H1 (cell line): ENCODE measurements around the gene HLA-DRB1. TPM values are rescaled to one million over a fixed set of nuclear protein-coding genes. Genes with fewer than 3 reads are reported as not detected.

Experiments
- CTCF ChIA-PET: fragments of 300-600 bp; sonication (Branson Sonifier 250); formaldehyde crosslinking; loops from one replicate; lab custom pipeline; 2021; ENCODE audit not compliant: partially characterized antibody; lab: Charles Lee
- POLR2A ChIA-PET: fragments of 300-600 bp; sonication (Branson Sonifier 250); formaldehyde crosslinking; loops from one replicate; lab custom pipeline; 2021; ENCODE audit warnings: inconsistent platforms; ENCODE audit not compliant: partially characterized antibody; lab: Charles Lee
- DNase-seq, 2 experiments: peaks; one replicate each; pipeline versions ENCODE4 v3.0.0 to v3.0.0-alpha.2; 2010 to 2022; ENCODE audit warnings: low spot score in 2 of 2, low read depth in 1 of 2, mixed read lengths in 1 of 2
- FAIRE-seq: peaks from 2 replicates; lab custom pipeline; 2011; peaks lifted over from hg19 to GRCh38; lab: Jason Lieb, UNC
- H2AFZ ChIP-seq: 2 replicates; pipeline ENCODE4 v1.8.1; 2012; ENCODE audit warnings: low read length, inconsistent platforms
- H2AK5ac ChIP-seq: 2 replicates; pipeline ENCODE4 v1.6.1; 2013; ENCODE audit warnings: low read depth, low read length
- H2BK120ac ChIP-seq: replicated peaks from 2 replicates; pipeline ENCODE3; 2013; ENCODE audit warnings: low read depth, low read length, inconsistent platforms
- H2BK12ac ChIP-seq: 2 replicates; pipeline ENCODE4 v1.6.1; 2013; ENCODE audit warnings: low read depth, low read length
- H2BK15ac ChIP-seq: 2 replicates; pipeline ENCODE4 v1.6.1; 2013; ENCODE audit warnings: low read length
- H2BK20ac ChIP-seq: 2 replicates; pipeline ENCODE4 v1.6.1; 2013; ENCODE audit warnings: low read length
- H2BK5ac ChIP-seq: 2 replicates; pipeline ENCODE4 v1.6.1; 2013; ENCODE audit warnings: low read depth, low read length
- H3K14ac ChIP-seq: 2 replicates; pipeline ENCODE4 v1.6.1; 2013; ENCODE audit warnings: inconsistent platforms; ENCODE audit not compliant: insufficient read length
- H3K18ac ChIP-seq: 2 replicates; pipeline ENCODE4 v1.6.1; 2013; ENCODE audit warnings: low read length; ENCODE audit errors: extremely low read depth
- H3K23ac ChIP-seq: 2 replicates; pipeline ENCODE4 v1.6.1; 2013; ENCODE audit warnings: inconsistent platforms; ENCODE audit not compliant: insufficient read length
- H3K23me2 ChIP-seq: 2 replicates; pipeline ENCODE4 v1.6.1; 2013; ENCODE audit warnings: low read depth, low read length
- H3K27ac ChIP-seq: 2 replicates; pipeline ENCODE4 v1.6.1; 2011; ENCODE audit warnings: low read depth, low read length, inconsistent platforms
- H3K27me3 ChIP-seq, 4 experiments: replicated peaks in 1 of 4; 1 replicate in 1 of 4; 2 replicates in 3 of 4; pipeline versions ENCODE4 v1.6.1 to v1.8.1; 2011 to 2013; ENCODE audit warnings: low read length in 3 of 4, mild to moderate bottlenecking in 3 of 4, inconsistent platforms in 2 of 4, mixed read lengths in 2 of 4, moderate library complexity in 1 of 4; ENCODE audit not compliant: control insufficient read depth in 3 of 4, insufficient read depth in 3 of 4; ENCODE audit errors: extremely low read depth in 1 of 4
- H3K36me3 ChIP-seq, 4 experiments: 2 replicates each; pipeline versions ENCODE4 v1.6.1 to v1.8.1; 2011 to 2013; ENCODE audit warnings: mild to moderate bottlenecking in 4 of 4, low read length in 3 of 4, moderate library complexity in 2 of 4, control low read depth in 1 of 4, inconsistent platforms in 1 of 4; ENCODE audit not compliant: insufficient read depth in 4 of 4, control insufficient read depth in 2 of 4
- H3K4ac ChIP-seq: replicated peaks from 2 replicates; pipeline ENCODE3; 2013; ENCODE audit warnings: low read length, low read depth, mixed read lengths, inconsistent platforms; ENCODE audit not compliant: insufficient read length
- H3K4me1 ChIP-seq, 4 experiments: replicated peaks in 1 of 4; 1 replicate in 1 of 4; 2 replicates in 3 of 4; pipeline versions ENCODE4 v1.6.1 to v1.8.1; 2011 to 2013; ENCODE audit warnings: low read length in 3 of 4, inconsistent platforms in 2 of 4, mixed read lengths in 1 of 4; ENCODE audit not compliant: insufficient read depth in 4 of 4, control insufficient read depth in 3 of 4
- H3K4me2 ChIP-seq, 2 experiments: 2 replicates each; pipeline versions ENCODE4 v1.6.1 to v1.8.1; 2011 to 2013; ENCODE audit warnings: low read depth in 2 of 2, low read length in 2 of 2, control low read depth in 1 of 2, inconsistent platforms in 1 of 2, mild to moderate bottlenecking in 1 of 2; ENCODE audit not compliant: insufficient read depth in 1 of 2
- H3K4me3 ChIP-seq, 4 experiments: fragments of 200-600, 300-600 bp in 1 of 4; sonication (generic), shearing (Covaris generic), sonication (Bioruptor Twin) in 1 of 4; 2 replicates each; pipeline versions ENCODE4 v1.5.1 to v1.8.1; 2011 to 2016; ENCODE audit warnings: low read length in 4 of 4, low read depth in 3 of 4, control low read depth in 2 of 4, inconsistent platforms in 2 of 4, mild to moderate bottlenecking in 2 of 4, mixed read lengths in 1 of 4, moderate library complexity in 1 of 4; ENCODE audit not compliant: insufficient read depth in 2 of 4; ENCODE audit errors: extremely low read depth in 1 of 4
- H3K56ac ChIP-seq: replicated peaks from 2 replicates; pipeline ENCODE3; 2013; ENCODE audit warnings: low read depth, mild to moderate bottlenecking, mixed read lengths, low read length, inconsistent platforms; ENCODE audit not compliant: insufficient read length
- H3K79me1 ChIP-seq: 2 replicates; pipeline ENCODE4 v1.6.1; 2013; ENCODE audit warnings: low read depth, low read length, control low read depth
- H3K79me2 ChIP-seq, 2 experiments: 2 replicates each; pipeline versions ENCODE4 v1.6.1 to v1.8.1; 2012 to 2013; ENCODE audit warnings: low read length in 2 of 2, mild to moderate bottlenecking in 2 of 2, inconsistent platforms in 1 of 2; ENCODE audit not compliant: insufficient read depth in 2 of 2, control insufficient read depth in 1 of 2
- H3K9ac ChIP-seq, 4 experiments: replicated peaks in 1 of 4; 1 replicate in 1 of 4; 2 replicates in 3 of 4; pipeline versions ENCODE4 v1.6.1 to v1.8.1; 2011 to 2013; ENCODE audit warnings: low read depth in 3 of 4, low read length in 3 of 4, control low read depth in 2 of 4, mild to moderate bottlenecking in 2 of 4, moderate library complexity in 2 of 4, inconsistent platforms in 1 of 4; ENCODE audit errors: extremely low read depth in 1 of 4
- H3K9me3 ChIP-seq, 2 experiments: 2 replicates each; pipeline versions ENCODE4 v1.6.1 to v1.8.1; 2012 to 2013; ENCODE audit warnings: mild to moderate bottlenecking in 2 of 2, moderate library complexity in 2 of 2, control low read depth in 1 of 2, inconsistent platforms in 1 of 2, low read depth in 1 of 2, low read length in 1 of 2, mixed read lengths in 1 of 2; ENCODE audit not compliant: insufficient read depth in 2 of 2
- H4K20me1 ChIP-seq, 2 experiments: replicated peaks in 1 of 2; 2 replicates each; pipeline versions ENCODE3 to v1.8.1; 2011 to 2013; ENCODE audit warnings: inconsistent platforms in 2 of 2, low read length in 2 of 2, mild to moderate bottlenecking in 1 of 2; ENCODE audit not compliant: insufficient read depth in 2 of 2, control insufficient read depth in 1 of 2
- H4K5ac ChIP-seq: 2 replicates; pipeline ENCODE4 v1.6.1; 2013; ENCODE audit warnings: low read length, low read depth, mixed read lengths, inconsistent platforms; ENCODE audit not compliant: insufficient read length
- H4K8ac ChIP-seq: 2 replicates; pipeline ENCODE4 v1.8.0; 2013; ENCODE audit warnings: mild to moderate bottlenecking, moderate library complexity, low read length, inconsistent platforms; ENCODE audit not compliant: insufficient read depth; ENCODE audit errors: extremely low read depth
- H4K91ac ChIP-seq: replicated peaks from 2 replicates; pipeline ENCODE3; 2013; ENCODE audit warnings: low read length, mixed read lengths, inconsistent platforms; ENCODE audit not compliant: insufficient read length
- ASH2L ChIP-seq: fragments of 200-600, 300-600 bp; sonication (generic); IDR thresholded peaks from one replicate; pipeline ENCODE4 v1.7.1; 2017; ENCODE audit warnings: low read length
- BACH1 ChIP-seq: IDR thresholded peaks from 2 replicates; pipeline ENCODE4 v1.6.1; 2012; ENCODE audit warnings: low read length, improper control_type of control experiment
- BCL11A ChIP-seq, 2 experiments: IDR thresholded peaks; one replicate each; pipeline ENCODE4 v1.6.1; 2011; ENCODE audit warnings: low read depth in 2 of 2, low read length in 2 of 2, mild to moderate bottlenecking in 2 of 2
- CBX8 ChIP-seq: fragments of 300-800, 300-1000 bp; sonication (generic); IDR thresholded peaks from 2 replicates; pipeline ENCODE4 v1.7.1; 2016; ENCODE audit warnings: low read depth, low read length, borderline replicate concordance
- CEBPB ChIP-seq: IDR thresholded peaks from 2 replicates; pipeline ENCODE4 v1.6.1; 2012; ENCODE audit warnings: low read depth, low read length
- EGR1 ChIP-seq: IDR thresholded peaks from 2 replicates; pipeline ENCODE4 v1.6.1; 2011; ENCODE audit warnings: low read depth, low read length, borderline replicate concordance
- HDAC6 ChIP-seq: IDR thresholded peaks from one replicate; pipeline ENCODE4 v1.7.1; 2012; ENCODE audit warnings: low read depth, mild to moderate bottlenecking, inconsistent platforms, low read length, moderate library complexity
- JUN ChIP-seq: IDR thresholded peaks from 2 replicates; pipeline ENCODE4 v1.6.1; 2011; ENCODE audit warnings: low read depth, mild to moderate bottlenecking, improper control_type of control experiment, low read length
- KDM1A ChIP-seq: fragments of 200-600, 300-600 bp; sonication (generic); IDR thresholded peaks from 2 replicates; pipeline ENCODE4 v1.7.1; 2016; ENCODE audit warnings: mild to moderate bottlenecking, low read length, borderline replicate concordance
- POU5F1 ChIP-seq: IDR thresholded peaks from 2 replicates; pipeline ENCODE4 v1.6.1; 2011; ENCODE audit warnings: low read depth, mild to moderate bottlenecking, low read length, moderate library complexity
- RAD21 ChIP-seq, 2 experiments: IDR thresholded peaks in 1 of 2; conservative IDR thresholded peaks in 1 of 2; 2 replicates each; pipeline ENCODE4 v1.6.1; 2011; ENCODE audit warnings: low read depth in 2 of 2, low read length in 2 of 2, improper control_type of control experiment in 1 of 2, inconsistent platforms in 1 of 2, mild to moderate bottlenecking in 1 of 2, moderate library complexity in 1 of 2
- SIN3A ChIP-seq, 2 experiments: IDR thresholded peaks in 1 of 2; conservative IDR thresholded peaks in 1 of 2; 2 replicates each; pipeline ENCODE4 v1.6.1; 2011 to 2012; ENCODE audit warnings: low read length in 2 of 2, improper control_type of control experiment in 1 of 2, low read depth in 1 of 2, mild to moderate bottlenecking in 1 of 2
- SIRT6 ChIP-seq: IDR thresholded peaks from one replicate; pipeline ENCODE4 v1.7.1; 2012; ENCODE audit warnings: low read length, inconsistent platforms
- WGBS, 2 experiments: shearing (Covaris generic) in 1 of 2; methylation state at CpG; one replicate each; pipeline versions ENCODE4 v1.1.6 to v1.1.7; 2013 to 2015; ENCODE audit warnings: low lambda C conversion rate in 2 of 2, mixed read lengths in 2 of 2, inconsistent platforms in 1 of 2, low coverage in 1 of 2, missing lambda C conversion rate in 1 of 2; ENCODE audit not compliant: insufficient replicate concordance in 2 of 2, insufficient coverage in 1 of 2, insufficient read length in 1 of 2; ENCODE audit errors: extremely low coverage in 1 of 2, missing lambda C conversion rate in 1 of 2; 5-methylcytosine and 5-hydroxymethylcytosine counted together
- polyA plus RNA-seq, 7 experiments: library from polyadenylated mRNA; depleted of rRNA in 3 of 7; stranded (reverse) in 5 of 7; unstranded in 2 of 7; fragments of >200 nt in 5 of 7; fragments of 200-250 nt in 2 of 7; gene quantifications; 1 replicate in 5 of 7; 2 replicates in 1 of 7; 4 replicates in 1 of 7; pipeline versions ENCODE4 v1.2.1 to v1.2.3, GENCODE V29; 2011 to 2013; ENCODE audit warnings: missing spikeins in 2 of 7, mixed read lengths in 2 of 7
- total RNA-seq: library from RNA; stranded (reverse); fragmentation: NEBNext Ultra II Directional; extraction: Animal tissue kit (Norgen Biotek cat#: 25700); gene quantifications from 2 replicates; pipeline ENCODE4 v1.2.1, GENCODE V29; 2021
- TF ChIP-seq, protein P1 (sequence below): IDR thresholded peaks from 2 replicates; pipeline ENCODE4 v1.6.1; 2011; ENCODE audit warnings: low read depth, mild to moderate bottlenecking, low read length; ENCODE audit not compliant: insufficient read depth

HLA-DRB1 gene
- total and polyA plus RNA-seq, 2 of the 8 experiments (the other 6 are each of a cell fraction or from before 2014, with no cell fraction given) = 6.7 to 7.5 TPM

DNA sequence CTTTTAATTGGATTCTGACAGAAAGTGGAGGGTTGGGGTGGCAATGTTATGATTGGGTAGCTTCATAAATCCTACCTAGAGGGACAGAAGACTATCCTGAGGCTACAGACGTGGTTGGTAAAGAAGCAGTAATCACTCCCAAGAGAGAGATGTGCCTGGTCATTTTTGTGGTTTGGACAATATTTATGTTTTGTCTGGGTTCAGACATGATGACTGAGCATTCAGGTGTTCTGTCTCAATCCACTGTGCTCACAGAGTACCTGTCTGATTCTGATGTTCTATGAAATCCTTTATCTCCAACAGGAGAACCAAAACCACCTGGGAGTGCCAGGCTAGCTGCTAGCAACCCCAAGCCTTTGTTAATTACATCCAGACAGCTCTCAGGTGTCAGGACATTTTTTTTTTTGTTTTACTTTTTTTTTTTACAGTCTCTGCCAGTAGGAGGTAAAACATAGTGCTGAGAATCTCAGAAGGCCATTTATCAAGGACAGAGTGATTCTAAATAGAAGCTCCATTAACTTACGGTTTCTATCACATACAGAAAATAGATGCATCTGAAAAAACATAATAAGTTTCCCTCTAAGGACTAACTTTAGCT, 46.0 kb upstream of the HLA-DRB1 start:
- no peak overlapping the region for H2AK5ac ChIP-seq
- no peak overlapping the region for H2BK120ac ChIP-seq
- H3K4me1 ChIP-seq = no peaks in the 10 kb centered on the region
- H3K4me3 ChIP-seq = no peak overlapping the region
- H4K8ac ChIP-seq = no peak overlapping the region
- no peaks in the 10 kb centered on the region for H4K20me1 ChIP-seq
- POLR2A ChIA-PET = no interaction called here
- no peak overlapping the region for H2BK20ac ChIP-seq
- no peak overlapping the region for H2AFZ ChIP-seq
- no peak overlapping the region for H3K56ac ChIP-seq
- H2BK12ac ChIP-seq = no peak overlapping the region
- CTCF ChIA-PET = interaction anchor here (1.4 kb wide), 1 partner anchor 13 kb away, joined by 6 read pairs; no protein-coding TSS in a partner anchor
- H4K5ac ChIP-seq = no peak overlapping the region
- H3K9me3 ChIP-seq = no peaks in the 10 kb centered on the region
- H3K79me1 ChIP-seq = no peaks in the 10 kb centered on the region
- no peaks in the 10 kb centered on the region for H3K79me2 ChIP-seq
- no peak overlapping the region for H3K23ac ChIP-seq
- H4K91ac ChIP-seq = no peak overlapping the region
- no peak overlapping the region for H3K4me2 ChIP-seq
- H2BK15ac ChIP-seq = no peak overlapping the region
- no peak overlapping the region for H3K9ac ChIP-seq
- no peak for DNase-seq
- 41% methylated on average over 2 of the region's 2 CpGs; no CpG with 5 or more reads in 1 of the 2 experiments for WGBS, 2 experiments
- no peaks in the 10 kb centered on the region for H3K36me3 ChIP-seq
- no peaks in the 10 kb centered on the region for H3K27me3 ChIP-seq
- no peak overlapping the region for H3K27ac ChIP-seq
- H3K18ac ChIP-seq = no peak overlapping the region
- no peak overlapping the region for H2BK5ac ChIP-seq
- no peaks in the 10 kb centered on the region for H3K23me2 ChIP-seq
- H3K4ac ChIP-seq = no peak overlapping the region
- FAIRE-seq = no peak
- H3K14ac ChIP-seq = no peak overlapping the region
- TF ChIP-seq BACH1 (no peak), EGR1 (no peak), SIRT6 (no peak), HDAC6 (no peak), ASH2L (no peak), POU5F1 (no peak), CBX8 (no peak), RAD21 (IDR thresholded peaks at IDR 0.05 in 1 of 2, conservative IDR thresholded peaks at IDR 0.05 in 1 of 2; ENCODE audit: low read depth in 2 of 2, low read length in 2 of 2) (no peak), JUN (no peak), SIN3A (conservative IDR thresholded peaks at IDR 0.05 in 1 of 2, IDR thresholded peaks at IDR 0.05 in 1 of 2; ENCODE audit: low read depth in 1 of 2, low read length in 2 of 2) (no peak), BCL11A (IDR thresholded peaks at IDR 0.05; ENCODE audit: low read depth in 2 of 2, low read length in 2 of 2) (no peak), CEBPB (no peak), KDM1A (no peak)
- TF ChIP-seq, protein P1, sequence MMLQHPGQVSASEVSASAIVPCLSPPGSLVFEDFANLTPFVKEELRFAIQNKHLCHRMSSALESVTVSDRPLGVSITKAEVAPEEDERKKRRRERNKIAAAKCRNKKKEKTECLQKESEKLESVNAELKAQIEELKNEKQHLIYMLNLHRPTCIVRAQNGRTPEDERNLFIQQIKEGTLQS = no peak
